Measurements from ENCODE around the gene SLC7A10.

The SLC7A10 gene

GRCh38 chr19:33240181-33240771 is 14.6 kb upstream of the SLC7A10 start:
- Histone ChIP-seq H3K9me3 (ENCODE audit: insufficient read depth, low read length) (no peaks in the 10 kb centered on the region), H4K20me1 (ENCODE audit: insufficient read depth, low read length) (no peaks in the 10 kb centered on the region), H3K27me3 (ENCODE audit: low read depth, low read length) (no peaks in the 10 kb centered on the region), H3K27ac (ENCODE audit: low read length) (no peak overlapping the region), H2AFZ (ENCODE audit: low read depth, low read length) (no peak overlapping the region), H3K4me2 (ENCODE audit: low read length) (no peak overlapping the region), H3K4me3 (ENCODE audit: low read length) (no peak overlapping the region), H3K4me1 (ENCODE audit: low read length) (peaks cover 22% of the 10 kb centered on the region), H3K79me2 (ENCODE audit: low read length) (no peaks in the 10 kb centered on the region), H3K9ac (ENCODE audit: low read length) (no peak overlapping the region), H3K36me3 (replicated peaks; ENCODE audit: low read depth, low read length) (no peaks in the 10 kb centered on the region)
- TF ChIP-seq, protein P1, sequence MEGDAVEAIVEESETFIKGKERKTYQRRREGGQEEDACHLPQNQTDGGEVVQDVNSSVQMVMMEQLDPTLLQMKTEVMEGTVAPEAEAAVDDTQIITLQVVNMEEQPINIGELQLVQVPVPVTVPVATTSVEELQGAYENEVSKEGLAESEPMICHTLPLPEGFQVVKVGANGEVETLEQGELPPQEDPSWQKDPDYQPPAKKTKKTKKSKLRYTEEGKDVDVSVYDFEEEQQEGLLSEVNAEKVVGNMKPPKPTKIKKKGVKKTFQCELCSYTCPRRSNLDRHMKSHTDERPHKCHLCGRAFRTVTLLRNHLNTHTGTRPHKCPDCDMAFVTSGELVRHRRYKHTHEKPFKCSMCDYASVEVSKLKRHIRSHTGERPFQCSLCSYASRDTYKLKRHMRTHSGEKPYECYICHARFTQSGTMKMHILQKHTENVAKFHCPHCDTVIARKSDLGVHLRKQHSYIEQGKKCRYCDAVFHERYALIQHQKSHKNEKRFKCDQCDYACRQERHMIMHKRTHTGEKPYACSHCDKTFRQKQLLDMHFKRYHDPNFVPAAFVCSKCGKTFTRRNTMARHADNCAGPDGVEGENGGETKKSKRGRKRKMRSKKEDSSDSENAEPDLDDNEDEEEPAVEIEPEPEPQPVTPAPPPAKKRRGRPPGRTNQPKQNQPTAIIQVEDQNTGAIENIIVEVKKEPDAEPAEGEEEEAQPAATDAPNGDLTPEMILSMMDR (IDR thresholded peaks at IDR 0.05; ENCODE audit: low read depth, low read length): no peak
- TF ChIP-seq EZH2phosphoT487 (IDR thresholded peaks at IDR 0.05; ENCODE audit: low read depth): no peak

DNA sequence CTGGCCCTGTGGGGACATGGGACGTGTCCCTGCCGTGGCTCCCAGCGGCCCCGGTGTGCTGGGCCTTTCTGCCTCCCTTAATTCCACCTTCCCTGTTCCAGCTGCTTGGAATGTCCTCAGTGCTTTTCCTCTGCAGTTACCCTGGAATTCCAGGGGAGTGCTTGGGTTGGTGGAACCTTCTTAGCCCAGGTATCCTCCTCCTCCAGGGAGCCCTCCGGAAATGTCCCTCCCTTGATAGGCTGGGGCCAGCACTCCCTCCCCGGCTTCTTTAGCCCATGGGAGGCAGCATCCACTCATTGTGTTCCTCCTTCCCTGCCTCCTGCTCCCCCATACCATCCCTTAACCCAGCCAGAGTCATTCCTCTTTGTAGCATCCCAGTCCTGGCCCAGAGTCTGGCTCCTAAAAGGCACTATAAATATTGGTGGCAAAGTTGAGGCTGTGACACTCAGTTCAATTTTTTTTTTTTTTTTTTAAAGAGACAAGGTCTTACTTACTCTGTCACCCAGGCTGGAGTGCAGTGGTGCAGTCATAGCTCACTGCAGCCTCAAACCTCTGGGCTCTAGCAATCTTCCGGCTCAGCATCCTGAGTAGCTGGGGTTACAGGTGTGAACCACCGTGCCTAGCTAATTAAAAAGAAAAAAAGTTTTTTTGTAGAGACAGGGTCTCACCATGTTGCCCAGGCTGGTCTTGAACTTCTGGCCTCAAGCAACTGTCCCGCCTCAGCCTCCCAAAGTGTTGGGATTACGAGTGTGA is 13.7 kb upstream of the SLC7A10 start:
- H3K9me3 ChIP-seq (ENCODE audit: insufficient read depth, low read length): no peaks in the 10 kb centered on the region
- no peaks in the 10 kb centered on the region for H3K79me2 ChIP-seq (ENCODE audit: low read length)
- H2AFZ ChIP-seq (ENCODE audit: low read depth, low read length): no peak overlapping the region

DNA sequence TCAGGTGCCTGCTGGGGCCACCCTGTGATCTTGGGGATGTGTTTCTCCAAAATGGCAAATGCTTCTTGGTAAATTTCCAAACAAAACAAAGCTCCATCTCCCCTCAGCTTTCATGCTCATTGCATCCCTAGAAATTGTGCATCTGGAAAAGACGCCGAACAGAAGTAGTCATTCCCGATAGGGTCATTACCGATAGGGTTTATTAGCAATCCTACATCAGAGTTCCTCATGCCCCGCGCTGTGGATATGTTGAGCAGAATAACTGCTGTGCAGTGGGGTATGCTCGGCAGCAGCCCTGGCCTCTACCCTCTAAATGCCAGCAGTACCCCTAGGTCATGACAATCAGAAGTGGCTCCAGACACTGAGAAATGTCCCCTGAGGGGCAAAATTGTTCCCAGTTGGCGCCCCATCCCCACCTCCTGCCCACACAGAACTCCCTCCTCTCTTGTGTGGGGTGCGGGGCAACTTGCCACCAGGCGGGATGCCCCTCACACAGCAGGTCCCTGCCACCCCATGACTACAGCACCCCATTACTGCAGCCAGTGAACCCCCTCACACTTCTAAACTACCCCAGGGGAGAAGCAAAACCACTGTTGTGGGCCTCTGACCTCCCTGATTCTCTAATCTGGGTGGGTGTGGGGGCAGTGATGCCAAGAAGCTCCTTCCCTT is 13.0 kb upstream of the SLC7A10 start:
- Histone ChIP-seq H3K36me3 (replicated peaks; ENCODE audit: low read depth, low read length) (no peaks in the 10 kb centered on the region), H2AFZ (ENCODE audit: low read depth, low read length) (no peak overlapping the region), H3K27me3 (ENCODE audit: low read depth, low read length) (peaks cover 12% of the 10 kb centered on the region)

More for the DNA sequence above, 13.7 kb upstream of the SLC7A10 start:
- no peak overlapping the region for H3K27ac ChIP-seq (ENCODE audit: low read length)
- no peak overlapping the region for H3K4me2 ChIP-seq (ENCODE audit: low read length)
- no peak overlapping the region for H3K4me3 ChIP-seq (ENCODE audit: low read length)
- peaks cover 31% of the 10 kb centered on the region for H3K4me1 ChIP-seq (ENCODE audit: low read length)
- H3K36me3 ChIP-seq (replicated peaks; ENCODE audit: low read depth, low read length): no peaks in the 10 kb centered on the region
- TF ChIP-seq EZH2phosphoT487 (IDR thresholded peaks at IDR 0.05; ENCODE audit: low read depth): no peak
- TF ChIP-seq, protein P1 (IDR thresholded peaks at IDR 0.05; ENCODE audit: low read depth, low read length): no peak
- H3K9ac ChIP-seq (ENCODE audit: low read length): no peak overlapping the region
- H4K20me1 ChIP-seq (ENCODE audit: insufficient read depth, low read length): no peaks in the 10 kb centered on the region
- peaks cover 6% of the 10 kb centered on the region; the same call in 1 of the 2 replicates for H3K27me3 ChIP-seq (ENCODE audit: low read depth, low read length)

More for the DNA sequence above, 13.0 kb upstream of the SLC7A10 start:
- H3K9me3 ChIP-seq (ENCODE audit: insufficient read depth, low read length): no peaks in the 10 kb centered on the region
- no peak overlapping the region for H3K4me2 ChIP-seq (ENCODE audit: low read length)
- H3K79me2 ChIP-seq (ENCODE audit: low read length): no peaks in the 10 kb centered on the region
- no peak for TF ChIP-seq EZH2phosphoT487 (IDR thresholded peaks at IDR 0.05; ENCODE audit: low read depth)
- TF ChIP-seq, protein P1 (IDR thresholded peaks at IDR 0.05; ENCODE audit: low read depth, low read length): no peak
- H3K4me3 ChIP-seq (ENCODE audit: low read length): no peak overlapping the region
- H3K9ac ChIP-seq (ENCODE audit: low read length): no peak overlapping the region
- no peak overlapping the region for H3K27ac ChIP-seq (ENCODE audit: low read length)
- H3K4me1 ChIP-seq (ENCODE audit: low read length): peaks cover 36% of the 10 kb centered on the region
- no peaks in the 10 kb centered on the region for H4K20me1 ChIP-seq (ENCODE audit: insufficient read depth, low read length)

Data from OCI-LY3 (cell line).